DMS53 (cell line): ENCODE measurements around the gene SIRT6.
A peak's percentile ranks its signal among the peaks of the same experiment; 100 is the strongest.
"Not testable (repeated sequence)": the region's sequence is repeated elsewhere in the genome, so short reads cannot be mapped to it uniquely, and the experiment has no call there.

Experiments
- DNase-seq: peaks from one replicate; lab custom pipeline; 2025; lab: John Stamatoyannopoulos, UW

Gene SIRT6

DNA sequence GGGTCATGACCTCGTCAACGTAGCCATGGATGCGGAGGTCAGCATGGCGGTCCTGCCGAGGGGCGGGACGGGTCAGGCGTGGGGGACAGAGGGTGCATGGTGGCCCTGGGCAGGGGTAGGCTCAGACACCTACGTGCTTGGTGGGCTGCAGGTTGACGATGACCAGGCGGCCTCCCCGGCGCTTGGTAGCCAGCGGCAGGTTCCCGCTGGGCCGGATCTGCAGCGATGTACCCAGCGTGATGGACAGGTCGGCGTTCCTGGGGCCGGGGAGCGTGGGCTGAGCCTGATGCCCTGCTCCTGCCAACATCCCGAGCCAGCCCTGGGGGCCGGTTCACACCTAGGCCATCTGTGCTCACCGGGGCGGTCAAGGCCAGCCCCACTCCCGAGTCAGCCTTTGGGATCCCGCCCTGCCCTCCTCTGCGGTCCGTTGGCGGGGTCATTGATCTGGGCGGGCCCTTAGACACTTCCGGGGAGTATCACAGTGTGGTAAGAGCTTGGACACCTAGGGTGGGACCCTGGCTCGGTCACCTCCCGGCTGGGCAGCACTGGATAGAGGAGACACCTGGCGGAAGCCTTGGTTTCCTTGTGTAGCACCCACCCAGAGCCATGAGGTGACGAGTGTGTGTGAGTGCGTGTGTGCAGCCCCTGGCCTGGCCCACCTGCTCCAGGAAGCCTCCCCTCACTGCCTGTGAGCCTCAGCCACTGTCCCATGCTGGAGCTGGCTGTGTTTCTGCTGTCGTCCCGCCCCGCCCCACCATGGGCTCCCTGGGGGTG, 7.3 kb downstream of the SIRT6 start:
- DNase-seq, result no peak

DNA sequence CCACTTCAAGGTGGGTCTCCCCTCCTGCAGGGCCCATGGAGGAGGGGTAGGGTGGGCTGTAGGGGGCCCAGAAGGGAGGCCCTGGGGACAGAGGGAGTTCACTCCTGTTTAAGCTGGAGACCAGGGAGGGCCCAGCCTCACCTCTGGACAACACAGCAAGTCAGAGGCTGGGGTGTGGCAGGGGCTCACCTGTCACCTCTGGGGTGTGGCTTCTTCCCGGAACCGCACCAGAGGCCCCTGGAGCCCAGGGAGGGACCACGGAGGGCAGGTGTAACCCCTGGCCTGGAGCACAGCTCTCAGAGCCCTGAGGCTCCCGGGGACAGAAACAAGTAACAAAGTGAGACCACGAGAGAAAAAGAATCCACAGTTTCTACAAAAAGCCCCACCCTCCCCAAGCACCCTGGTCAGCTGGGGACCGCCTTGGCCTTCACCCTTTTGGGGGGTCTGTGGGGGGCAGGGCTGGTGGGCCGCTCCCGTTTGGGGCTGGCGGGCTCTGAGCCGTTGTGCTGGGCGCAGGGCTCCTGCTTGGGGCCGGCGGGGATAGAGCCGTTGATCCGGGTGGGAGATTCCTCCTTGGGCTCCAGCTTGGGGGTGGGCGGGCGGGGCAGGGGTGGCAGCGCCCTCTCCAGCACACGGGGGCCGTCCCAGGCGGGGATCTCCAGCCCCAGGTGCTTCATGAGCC, 8.0 kb downstream of the SIRT6 start:
- no peak for DNase-seq

DNA sequence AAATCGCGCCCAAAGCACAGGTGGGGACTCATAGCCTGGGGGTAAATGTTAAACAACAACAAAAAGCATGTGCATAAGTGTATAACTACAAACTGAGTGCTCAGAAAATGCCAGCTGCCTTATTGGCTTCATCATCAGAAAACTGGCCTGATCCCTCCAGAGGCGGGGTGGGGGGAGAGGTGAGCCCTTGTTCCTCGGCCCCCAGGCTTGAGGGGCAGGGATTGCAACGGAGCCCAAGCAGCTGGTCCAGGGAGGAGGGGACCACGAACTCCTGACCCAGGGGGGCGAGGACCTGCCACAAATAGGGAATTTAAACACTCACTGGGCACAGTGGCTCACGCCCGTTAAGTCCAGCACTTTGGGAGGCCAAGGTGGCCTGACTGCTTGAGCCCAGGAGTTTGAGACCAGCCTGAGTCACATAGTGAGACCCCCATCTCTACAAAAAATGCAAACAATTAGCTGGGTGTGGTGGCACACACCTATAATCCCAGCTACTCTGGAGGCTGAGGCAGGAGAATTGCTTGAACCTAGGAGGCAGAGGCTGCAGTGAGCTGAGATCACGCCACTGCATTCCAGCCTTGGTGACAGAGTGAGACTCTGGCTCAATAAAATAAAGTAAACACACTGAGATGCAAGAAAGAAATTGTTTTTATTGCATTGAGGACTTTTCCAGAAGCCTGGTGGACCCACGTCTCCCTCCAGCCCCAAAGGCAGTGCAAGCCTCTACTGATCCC, 8.7 kb downstream of the SIRT6 start:
- no peak for DNase-seq

- peak; percentile 42 for DNase-seq
Observed at GRCh38 chr19:4172861-4173473, 9.4 kb downstream of the SIRT6 start.

DNA sequence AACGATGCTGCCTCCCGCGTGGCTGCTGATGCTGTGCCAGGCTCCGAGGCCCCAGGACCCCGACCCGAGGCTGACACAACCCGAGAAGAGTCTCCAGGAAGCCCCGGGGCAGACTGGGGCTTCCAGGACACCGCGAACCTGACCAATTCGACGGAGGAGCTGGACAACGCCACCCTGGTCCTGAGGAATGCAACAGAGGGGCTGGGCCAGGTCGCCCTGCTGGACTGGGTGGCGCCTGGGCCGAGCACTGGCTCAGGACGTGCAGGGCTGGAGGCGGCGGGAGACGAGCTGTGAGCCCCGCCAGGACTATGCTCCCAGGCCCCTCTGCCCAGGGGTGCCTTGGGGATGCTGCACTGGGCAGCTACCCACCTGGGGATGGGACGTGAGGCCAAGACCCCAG, 10.7 kb downstream of the SIRT6 start:
- no peak for DNase-seq

DNA sequence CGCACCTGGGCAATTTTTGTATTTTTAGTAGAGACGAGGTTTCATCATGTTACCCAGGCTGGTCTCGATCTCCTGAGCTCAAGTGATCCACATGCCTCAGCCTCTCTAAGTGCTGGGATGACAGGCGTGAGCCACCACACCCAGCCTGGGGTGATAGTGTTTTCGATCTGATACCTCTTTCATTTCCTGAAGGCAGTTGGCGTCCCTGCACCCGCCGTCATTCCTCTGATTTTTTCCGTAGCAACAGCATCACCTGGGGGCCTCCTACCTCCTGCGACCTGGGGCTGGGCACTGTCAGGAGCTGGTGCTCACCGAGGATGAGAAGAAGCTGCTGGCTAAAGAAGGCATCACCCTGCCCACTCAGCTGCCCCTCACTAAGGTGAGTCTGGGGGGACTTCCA, 18.1 kb downstream of the SIRT6 start:
- peak; percentile 46 for DNase-seq

GRCh38 chr19:4161415-4162077, 20.8 kb downstream of the SIRT6 start:
- DNase-seq, result no peak

DNA sequence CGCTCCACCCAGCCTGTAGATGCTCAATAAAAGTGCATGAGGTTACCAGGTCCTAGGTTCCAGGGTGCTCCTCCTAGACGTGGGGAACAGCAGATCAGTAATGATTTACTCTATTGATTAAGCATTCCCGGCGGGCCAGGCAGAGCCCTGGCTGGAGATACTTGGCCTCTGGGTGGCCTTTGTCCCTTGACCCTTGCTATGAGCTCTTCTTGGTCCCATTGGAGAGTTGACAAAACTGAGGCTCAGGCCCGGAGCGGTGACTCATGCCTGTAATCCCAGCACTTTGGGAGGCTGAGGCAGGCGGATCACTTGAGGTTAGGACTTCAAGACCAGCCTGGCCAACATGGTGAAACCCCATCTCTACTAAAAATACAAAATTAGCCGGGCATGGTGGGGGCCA, 24.4 kb downstream of the SIRT6 start:
- not testable (repeated sequence) for DNase-seq

GRCh38 chr19:4157164-4157563, 25.2 kb downstream of the SIRT6 start:
- DNase-seq, result no peak

DNA sequence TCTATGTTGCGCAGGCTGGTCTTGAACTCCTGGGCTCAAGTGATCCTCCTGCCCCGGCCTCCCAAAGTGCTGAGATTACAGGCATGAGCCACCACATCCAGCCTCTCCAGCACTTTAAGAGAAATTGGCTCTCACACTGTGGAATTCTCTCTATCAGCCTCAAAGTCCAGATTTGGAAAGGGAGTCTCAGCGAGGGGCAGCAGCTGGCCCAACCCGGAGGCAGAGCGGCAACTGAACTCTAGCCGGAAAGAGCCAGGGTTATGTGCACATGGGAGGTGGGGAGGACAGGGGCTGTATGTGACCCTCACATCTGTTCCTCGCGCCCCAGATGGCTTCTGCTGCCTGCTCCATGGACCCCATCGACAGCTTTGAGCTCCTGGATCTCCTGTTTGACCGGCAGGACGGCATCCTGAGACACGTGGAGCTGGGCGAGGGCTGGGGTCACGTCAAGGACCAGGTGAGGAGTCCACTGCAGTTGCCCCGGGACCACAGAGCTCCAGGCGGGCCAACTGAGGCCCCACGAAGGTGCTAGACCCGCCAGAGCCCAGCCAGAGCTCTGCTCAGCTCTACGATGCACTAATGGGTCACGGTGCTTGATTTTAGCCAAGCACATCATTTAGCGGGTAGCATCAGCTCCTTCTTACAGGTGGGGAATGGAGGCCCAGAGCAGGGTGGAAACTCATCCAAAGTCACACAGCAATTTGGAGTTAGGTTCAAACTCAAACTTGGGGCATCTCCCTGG, 27.6 kb downstream of the SIRT6 start:
- no peak for DNase-seq

GRCh38 chr19:4152241-4152998, 29.9 kb downstream of the SIRT6 start:
- no peak for DNase-seq

DNA sequence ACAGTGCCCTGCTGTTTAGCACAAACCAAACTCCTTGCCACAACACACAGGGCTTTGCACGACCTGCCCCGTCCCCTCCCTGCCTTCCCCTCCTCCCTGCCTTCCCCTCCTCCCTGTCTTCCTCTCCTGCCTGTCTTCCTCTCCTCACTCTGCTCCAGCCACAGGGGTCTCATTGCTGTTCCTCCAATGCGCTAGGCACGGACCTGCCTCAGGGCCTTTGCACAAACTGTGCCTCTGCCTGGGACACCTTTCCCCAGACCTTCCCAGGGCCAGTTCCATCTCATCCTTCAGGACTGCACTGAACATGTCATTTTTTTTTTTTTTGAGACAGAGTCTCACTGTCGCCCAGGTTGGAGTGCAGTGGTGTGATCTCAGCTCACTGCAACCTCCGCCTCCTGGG, 30.7 kb downstream of the SIRT6 start:
- DNase-seq, result no peak

DNA sequence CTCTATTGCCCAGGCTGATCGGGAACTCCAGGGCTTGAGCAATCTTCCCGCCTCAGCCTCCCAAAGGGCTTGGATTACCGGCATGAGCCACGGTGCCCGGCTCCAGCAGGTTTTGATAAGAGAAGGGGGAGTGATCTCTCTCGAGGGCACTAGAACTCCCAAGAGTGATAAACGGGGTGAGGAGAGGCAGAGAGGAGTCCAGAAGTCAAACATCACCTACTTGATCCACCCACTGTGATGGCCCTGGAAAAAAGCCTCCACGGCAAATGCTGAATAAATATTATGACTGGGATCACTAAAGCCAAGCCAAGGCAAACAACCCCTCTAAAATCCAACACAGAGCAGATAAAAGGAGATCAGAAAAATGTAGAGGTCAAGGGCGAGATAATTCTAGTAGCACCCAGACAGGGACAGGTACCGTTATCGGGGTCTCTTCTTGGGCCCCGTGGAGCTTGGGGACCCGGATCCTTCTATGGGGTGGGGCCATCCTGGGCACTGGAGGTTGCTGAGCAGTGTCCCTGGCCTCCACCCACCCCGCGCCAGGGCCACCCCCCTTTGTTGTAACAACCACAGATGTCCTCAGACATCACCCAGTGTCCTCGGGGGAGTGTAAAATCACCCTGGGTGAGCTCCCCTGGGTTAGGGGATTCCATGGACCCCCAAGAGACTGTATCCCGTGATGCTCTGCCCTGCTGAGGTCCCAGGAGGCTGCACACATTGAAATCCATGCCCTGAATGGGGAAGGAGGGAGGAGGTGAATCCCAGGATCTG, 32.7 kb downstream of the SIRT6 start:
- DNase-seq, result peak; percentile 70

- no peak for DNase-seq
Observed at GRCh38 chr19:4144666-4145249, 37.6 kb downstream of the SIRT6 start.

DNA sequence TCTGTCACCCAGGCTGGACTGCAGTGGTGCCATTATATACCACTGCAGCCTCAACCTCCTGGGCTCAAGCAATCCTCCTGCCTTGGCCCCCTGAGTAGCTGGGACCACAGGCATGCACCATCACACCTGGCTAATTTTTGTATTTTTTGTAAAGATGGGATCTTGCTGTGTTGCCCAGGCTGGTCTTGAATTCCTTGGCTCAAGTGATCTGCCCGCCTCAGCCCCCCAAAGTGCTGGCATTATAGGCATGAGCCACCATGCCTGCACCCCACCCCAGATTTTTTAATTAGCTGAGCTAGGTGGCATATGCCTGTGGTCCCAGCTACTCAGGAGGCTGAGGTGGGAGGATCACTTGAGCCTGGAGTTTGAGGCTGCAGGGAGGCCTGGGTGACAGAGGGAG, 39.4 kb downstream of the SIRT6 start:
- DNase-seq, result not testable (repeated sequence)

- DNase-seq, result peak; percentile 84
Observed at GRCh38 chr19:4140237-4140711, 42.1 kb downstream of the SIRT6 start.

GRCh38 chr19:4139614-4140236, 42.6 kb downstream of the SIRT6 start:
- peak; percentile 71 for DNase-seq

DNA sequence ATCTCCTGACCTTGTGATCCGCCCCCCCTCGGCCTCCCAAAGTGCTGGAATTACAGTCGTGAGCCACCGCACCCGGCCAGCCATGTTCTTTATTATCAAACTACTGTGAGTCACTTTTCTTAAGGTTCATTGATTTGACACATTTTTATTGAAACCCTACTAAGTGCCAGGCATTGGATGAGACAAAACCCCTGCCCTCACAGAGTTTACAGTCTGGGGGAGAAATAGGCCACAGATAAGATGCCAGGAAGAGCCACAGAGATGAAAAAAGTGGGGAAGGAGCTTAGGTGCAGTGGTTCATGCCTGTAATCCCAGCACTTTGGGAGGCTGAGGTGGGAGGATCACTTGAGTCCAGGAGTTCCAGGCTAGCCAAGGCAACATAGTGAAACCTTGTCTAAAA, 43.9 kb downstream of the SIRT6 start:
- no peak for DNase-seq

GRCh38 chr19:4136680-4137088, 45.7 kb downstream of the SIRT6 start:
- DNase-seq, result no peak
